ENCODE results near the gene WDR27. TPM values are rescaled to one million over a fixed set of nuclear protein-coding genes. Genes with fewer than 3 reads are reported as not detected.
A peak's percentile ranks its signal among the peaks of the same experiment; 100 is the strongest.

Gene WDR27
- total and polyA plus RNA-seq, 2 experiments from 2014 or later, result 54.4 to 83.0 TPM

- no peaks in the 10 kb centered on the region for H3K9me3 ChIP-seq (ENCODE audit: low read depth)
- H3K27ac ChIP-seq, result no peak overlapping the region
- TF ChIP-seq CTCF (IDR thresholded peaks at IDR 0.05; ENCODE audit: low read depth, low read length), result no peak
- no peaks in the 10 kb centered on the region for H3K4me1 ChIP-seq (ENCODE audit: low read depth)
- no peaks in the 10 kb centered on the region for H3K27me3 ChIP-seq
- no peak for DNase-seq (ENCODE audit: low read depth in 1 of 2, low spot score in 1 of 2)
- H3K36me3 ChIP-seq, result peaks cover 3% of the 10 kb centered on the region
- no peak overlapping the region for H3K4me3 ChIP-seq
These were observed 45.1 kb downstream of the WDR27 start for GRCh38 chr6:169656546-169657283.

GRCh38 chr6:169654598-169655391 lies 47.0 kb downstream of the WDR27 start:
- peak; percentile 41 for TF ChIP-seq CTCF (IDR thresholded peaks at IDR 0.05; ENCODE audit: low read depth, low read length)
- Histone ChIP-seq H3K27me3 (no peaks in the 10 kb centered on the region), H3K9me3 (ENCODE audit: low read depth) (no peaks in the 10 kb centered on the region), H3K27ac (peak overlapping the region; percentile 90), H3K36me3 (peaks cover 3% of the 10 kb centered on the region), H3K4me1 (ENCODE audit: low read depth) (no peaks in the 10 kb centered on the region), H3K4me3 (peak overlapping the region; percentile 33)
- peak; percentile 74 to 83 for DNase-seq (ENCODE audit: low read depth in 1 of 2, low spot score in 1 of 2)

- Histone ChIP-seq H3K9me3 (ENCODE audit: low read depth) (no peaks in the 10 kb centered on the region), H3K36me3 (peaks cover 3% of the 10 kb centered on the region), H3K4me1 (ENCODE audit: low read depth) (no peaks in the 10 kb centered on the region), H3K27me3 (no peaks in the 10 kb centered on the region), H3K27ac (no peak overlapping the region), H3K4me3 (no peak overlapping the region)
- DNase-seq (ENCODE audit: low read depth in 1 of 2, low spot score in 1 of 2), result no peak
- TF ChIP-seq CTCF (IDR thresholded peaks at IDR 0.05; ENCODE audit: low read depth, low read length), result no peak
These were observed 48.1 kb downstream of the WDR27 start for GRCh38 chr6:169653691-169654090.

- TF ChIP-seq CTCF (IDR thresholded peaks at IDR 0.05; ENCODE audit: low read depth, low read length), result no peak
These were observed 48.9 kb downstream of the WDR27 start for GRCh38 chr6:169652896-169653295.

GRCh38 chr6:169651498-169651897 lies 50.3 kb downstream of the WDR27 start:
- no peak for TF ChIP-seq CTCF (IDR thresholded peaks at IDR 0.05; ENCODE audit: low read depth, low read length)
- no peaks in the 10 kb centered on the region for H3K27me3 ChIP-seq
- H3K4me1 ChIP-seq (ENCODE audit: low read depth), result peaks cover 12% of the 10 kb centered on the region
- H3K4me3 ChIP-seq, result no peak overlapping the region
- no peaks in the 10 kb centered on the region for H3K9me3 ChIP-seq (ENCODE audit: low read depth)
- H3K36me3 ChIP-seq, result no peaks in the 10 kb centered on the region
- no peak for DNase-seq (ENCODE audit: low read depth in 1 of 2, low spot score in 1 of 2)
- H3K27ac ChIP-seq, result no peak overlapping the region

More at GRCh38 chr6:169652896-169653295, 48.9 kb downstream of the WDR27 start:
- Histone ChIP-seq H3K4me3 (no peak overlapping the region), H3K27ac (no peak overlapping the region), H3K27me3 (no peaks in the 10 kb centered on the region), H3K4me1 (ENCODE audit: low read depth) (no peaks in the 10 kb centered on the region), H3K9me3 (ENCODE audit: low read depth) (no peaks in the 10 kb centered on the region), H3K36me3 (peaks cover 3% of the 10 kb centered on the region)
- no peak for DNase-seq (ENCODE audit: low read depth in 1 of 2, low spot score in 1 of 2)
